Mammary epithelial cell (primary cell): ENCODE results near the gene DDX11.
"Not testable (repeated sequence)": the region's sequence is repeated elsewhere in the genome, so short reads cannot be mapped to it uniquely, and the experiment has no call there.

Experiments used
- CTCF ChIP-seq, 2 donors: IDR thresholded peaks in 1 of 2; conservative IDR thresholded peaks in 1 of 2; 2 replicates each; pipeline ENCODE4 v1.5.1; 2011 to 2012; ENCODE audit warnings: inconsistent platforms in 2 of 2, low read length in 2 of 2, mild to moderate bottlenecking in 2 of 2, control low read depth in 1 of 2, low read depth in 1 of 2; ENCODE audit not compliant: insufficient read depth in 1 of 2; ENCODE audit errors: extremely low read depth in 1 of 2
- EZH2 ChIP-seq: IDR thresholded peaks from 2 replicates; pipeline ENCODE4 v1.6.1; 2012; ENCODE audit warnings: low read length, inconsistent platforms, borderline replicate concordance

- TF ChIP-seq CTCF (conservative IDR thresholded peaks at IDR 0.05 in 1 of 2, IDR thresholded peaks at IDR 0.05 in 1 of 2; ENCODE audit: extremely low read depth in 1 of 2, insufficient read depth in 1 of 2, low read depth in 1 of 2, low read length in 2 of 2), result peak in 1 of 2 donors; percentile 41
- TF ChIP-seq EZH2, result not testable (repeated sequence)
These were observed 744 bp downstream of the DDX11 start for GRCh38 chr12:31074333-31074874.
